Measurements from ENCODE around the gene ALDH1A1.

DNA sequence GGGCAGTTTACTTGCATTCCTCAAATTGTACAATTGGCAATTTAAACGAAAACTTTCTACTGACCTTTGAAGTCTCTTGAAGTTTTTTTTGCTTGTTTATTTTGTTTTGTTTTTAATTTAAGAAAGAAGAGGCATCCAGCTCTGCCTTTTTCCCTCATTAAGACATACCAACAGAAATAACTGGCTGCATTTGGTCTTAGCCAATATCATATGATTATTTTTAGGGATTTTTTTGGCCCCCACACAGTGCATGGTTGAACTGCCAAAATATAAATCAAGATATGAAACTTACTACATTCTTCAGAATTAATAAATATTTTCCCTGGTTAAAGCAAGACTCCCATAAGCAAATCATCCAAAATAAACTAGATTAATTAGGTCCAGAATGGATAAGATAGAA is 79.4 kb downstream of the ALDH1A1 start:
- no peak for TF ChIP-seq EZH2 (IDR thresholded peaks at IDR 0.05; ENCODE audit: insufficient read depth, low read length)
- no peak for TF ChIP-seq CTCF (IDR thresholded peaks at IDR 0.05; ENCODE audit: insufficient read depth, low read depth, low read length)

Data from astrocyte (in vitro differentiated cells and primary cell).